Uterus (tissue), 4 donors: ENCODE measurements around the gene C16orf95. TPM values are rescaled to one million over a fixed set of nuclear protein-coding genes. Genes with fewer than 3 reads are reported as not detected.

Experiments used
- DNase-seq, 2 donors: peaks; one replicate each; pipeline ENCODE4 v3.0.0-alpha.2; 2019 to 2020
- H3K27ac ChIP-seq, 2 donors: fragments of 200-600 bp; sonication (generic); 1 replicate in 1 of 2; 2 replicates in 1 of 2; pipeline ENCODE4 v1.5.1; 2016 to 2018
- H3K27me3 ChIP-seq, 2 donors: fragments of 200-600 bp; sonication (generic); one replicate each; pipeline ENCODE4 v1.5.1; 2018 to 2019; ENCODE audit warnings: control low read depth in 1 of 2
- H3K36me3 ChIP-seq, 2 donors: fragments of 200-600 bp; sonication (generic); one replicate each; pipeline ENCODE4 v1.5.1; 2019; ENCODE audit warnings: control low read depth in 1 of 2
- H3K4me1 ChIP-seq, 2 donors: fragments of 200-600 bp; sonication (generic); one replicate each; pipeline ENCODE4 v1.5.1; 2018 to 2019; ENCODE audit warnings: control low read depth in 1 of 2
- H3K4me3 ChIP-seq, 2 donors: fragments of 200-600 bp; sonication (generic); 1 replicate in 1 of 2; 2 replicates in 1 of 2; pipeline ENCODE4 v1.5.1; 2018 to 2019; ENCODE audit warnings: mild to moderate bottlenecking in 1 of 2
- H3K9me3 ChIP-seq, 2 donors: fragments of 200-600 bp; sonication (generic); one replicate each; pipeline ENCODE4 v1.5.1; 2019; ENCODE audit warnings: control low read depth in 1 of 2
- POLR2A ChIP-seq, 2 donors: fragments of 450-650 bp; IDR thresholded peaks; one replicate each; pipeline ENCODE4 v1.6.1; 2016; ENCODE audit warnings: antibody characterized with exemption in 2 of 2, mild to moderate bottlenecking in 1 of 2, moderate library complexity in 1 of 2
- intact Hi-C: fragments of 100-400 bp; cut with DNase I; formaldehyde crosslinking; loops from one replicate; pipeline ENCODE4 v1.15.1; 2023; ENCODE audit warnings: low total_unique reads
- total RNA-seq, 4 donors: library from RNA; depleted of rRNA in 3 of 4; stranded (reverse); fragments of >200 nt in 3 of 4; gene quantifications; one replicate each; pipeline versions ENCODE4 v1.1.0 to v1.2.4, GENCODE V29; 2014 to 2023
- TF ChIP-seq, protein P1 (sequence below), 4 experiments: fragments of 200-600 bp in 2 of 4; fragments of 450-650 bp in 2 of 4; sonication (generic) in 2 of 4; IDR thresholded peaks; one replicate each; pipeline ENCODE4 v1.5.1; 2016 to 2019; ENCODE audit warnings: antibody characterized with exemption in 4 of 4, mild to moderate bottlenecking in 2 of 4, moderate library complexity in 1 of 4
- donor health status: DM: yes; HTN: yes; CAD: no.

C16orf95 gene
- total RNA-seq, 4 donors from 2014 or later, result 3.2 to 4.2 TPM; not detected in 2

DNA sequence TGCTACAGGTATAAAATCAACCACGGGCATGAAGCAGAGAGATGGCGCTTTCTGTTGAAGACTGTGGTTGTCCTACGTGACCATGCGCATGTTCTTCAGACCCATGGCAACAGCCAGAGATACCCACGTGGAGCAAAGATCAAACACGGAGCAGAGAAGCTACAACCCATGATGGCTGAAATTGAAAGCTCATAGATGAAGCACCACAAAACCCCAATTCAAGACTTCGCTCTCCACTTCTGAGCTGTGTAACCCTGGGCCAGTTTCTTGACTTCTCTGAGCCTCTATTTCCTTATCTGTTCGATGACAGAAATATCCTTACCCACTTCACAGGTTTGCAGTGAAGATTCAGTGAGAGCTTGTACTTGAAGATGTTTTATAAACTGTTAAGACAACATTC is 49.6 kb downstream of the C16orf95 start:
- H3K9me3 ChIP-seq, result no peaks in the 10 kb centered on the region
- TF ChIP-seq POLR2A (IDR thresholded peaks at IDR 0.05), result no peak
- TF ChIP-seq, protein P1, sequence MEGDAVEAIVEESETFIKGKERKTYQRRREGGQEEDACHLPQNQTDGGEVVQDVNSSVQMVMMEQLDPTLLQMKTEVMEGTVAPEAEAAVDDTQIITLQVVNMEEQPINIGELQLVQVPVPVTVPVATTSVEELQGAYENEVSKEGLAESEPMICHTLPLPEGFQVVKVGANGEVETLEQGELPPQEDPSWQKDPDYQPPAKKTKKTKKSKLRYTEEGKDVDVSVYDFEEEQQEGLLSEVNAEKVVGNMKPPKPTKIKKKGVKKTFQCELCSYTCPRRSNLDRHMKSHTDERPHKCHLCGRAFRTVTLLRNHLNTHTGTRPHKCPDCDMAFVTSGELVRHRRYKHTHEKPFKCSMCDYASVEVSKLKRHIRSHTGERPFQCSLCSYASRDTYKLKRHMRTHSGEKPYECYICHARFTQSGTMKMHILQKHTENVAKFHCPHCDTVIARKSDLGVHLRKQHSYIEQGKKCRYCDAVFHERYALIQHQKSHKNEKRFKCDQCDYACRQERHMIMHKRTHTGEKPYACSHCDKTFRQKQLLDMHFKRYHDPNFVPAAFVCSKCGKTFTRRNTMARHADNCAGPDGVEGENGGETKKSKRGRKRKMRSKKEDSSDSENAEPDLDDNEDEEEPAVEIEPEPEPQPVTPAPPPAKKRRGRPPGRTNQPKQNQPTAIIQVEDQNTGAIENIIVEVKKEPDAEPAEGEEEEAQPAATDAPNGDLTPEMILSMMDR (IDR thresholded peaks at IDR 0.05), result no peak
- no peaks in the 10 kb centered on the region for H3K27me3 ChIP-seq
- H3K36me3 ChIP-seq, result no peaks in the 10 kb centered on the region
- intact Hi-C loops, result no loop called here
- no peak for DNase-seq
- H3K27ac ChIP-seq, result no peak overlapping the region
- H3K4me1 ChIP-seq, result no peaks in the 10 kb centered on the region
- no peak overlapping the region for H3K4me3 ChIP-seq

DNA sequence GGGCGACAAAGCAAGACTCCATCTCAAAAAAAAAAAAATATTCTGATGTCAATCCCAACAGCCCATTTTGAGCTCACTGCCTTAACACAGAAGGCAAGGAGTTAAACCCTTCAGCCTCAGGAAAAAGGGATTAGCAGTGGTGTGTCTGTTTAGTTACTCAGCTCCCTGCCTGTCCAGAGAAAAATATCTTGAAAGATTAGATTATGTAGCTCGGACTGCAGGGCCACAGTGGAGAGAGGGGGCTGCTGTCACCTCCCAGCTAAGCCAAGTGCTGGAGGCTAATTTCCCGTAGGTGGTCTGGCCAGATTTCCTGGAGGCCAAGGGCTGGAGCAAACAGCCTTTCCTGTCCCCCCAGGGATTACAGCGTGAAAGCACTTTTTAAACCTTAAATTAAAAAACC is 50.3 kb downstream of the C16orf95 start:
- DNase-seq, result no peak
- no peak for TF ChIP-seq POLR2A (IDR thresholded peaks at IDR 0.05)
- TF ChIP-seq, protein P1 (IDR thresholded peaks at IDR 0.05), result no peak
- H3K4me3 ChIP-seq, result no peak overlapping the region
- no peaks in the 10 kb centered on the region for H3K9me3 ChIP-seq
- no peaks in the 10 kb centered on the region for H3K27me3 ChIP-seq
- intact Hi-C loops, result no loop called here
- no peaks in the 10 kb centered on the region for H3K36me3 ChIP-seq
- no peak overlapping the region for H3K27ac ChIP-seq
- H3K4me1 ChIP-seq, result no peaks in the 10 kb centered on the region

DNA sequence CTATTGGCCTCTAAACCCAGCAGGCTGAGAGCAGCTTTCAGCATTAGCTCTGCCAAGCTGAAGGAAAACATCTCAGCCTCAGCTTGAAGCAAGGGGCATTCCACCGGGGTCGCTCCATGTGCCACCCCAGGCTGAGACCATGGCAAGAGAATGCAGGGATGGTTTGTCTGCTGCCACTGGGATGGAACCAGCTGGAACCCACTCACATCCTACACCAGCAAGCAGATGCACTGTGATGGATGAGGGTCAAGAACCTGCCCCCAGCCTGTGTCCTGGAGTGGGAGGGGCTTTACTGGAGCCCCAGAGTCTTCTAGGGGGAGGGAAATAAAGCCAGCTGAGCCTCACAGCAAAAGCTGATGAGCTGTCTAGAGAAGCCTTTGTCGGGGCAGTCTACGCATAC is 51.9 kb downstream of the C16orf95 start:
- Histone ChIP-seq H3K4me3 (no peak overlapping the region), H3K9me3 (no peaks in the 10 kb centered on the region), H3K27me3 (no peaks in the 10 kb centered on the region), H3K27ac (no peak overlapping the region), H3K36me3 (no peaks in the 10 kb centered on the region), H3K4me1 (no peaks in the 10 kb centered on the region)
- DNase-seq, result no peak
- TF ChIP-seq, protein P1 (IDR thresholded peaks at IDR 0.05), result no peak
- TF ChIP-seq POLR2A (IDR thresholded peaks at IDR 0.05), result no peak
- intact Hi-C loops, result no loop called here

DNA sequence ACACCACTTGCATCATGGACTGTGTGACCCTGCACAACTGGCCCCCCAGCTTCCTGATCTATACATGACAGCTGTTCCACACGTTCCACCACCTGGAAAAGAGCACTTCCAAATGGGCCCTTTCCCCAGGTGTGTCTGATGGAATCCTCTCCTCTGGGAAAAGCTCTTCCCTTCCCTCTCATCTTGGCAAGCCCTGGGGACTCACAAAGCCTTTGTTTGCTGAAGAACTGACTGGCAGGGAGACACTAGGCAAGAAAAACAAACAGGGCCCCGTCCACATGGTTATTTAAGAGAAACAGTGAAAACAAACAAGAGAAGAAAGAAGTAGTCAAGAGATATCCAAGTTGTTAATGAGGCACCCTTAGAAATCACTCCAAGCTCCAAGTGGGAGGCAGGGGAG is 52.6 kb downstream of the C16orf95 start:
- no peak for TF ChIP-seq POLR2A (IDR thresholded peaks at IDR 0.05)
- TF ChIP-seq, protein P1 (IDR thresholded peaks at IDR 0.05), result no peak
- no peaks in the 10 kb centered on the region for H3K4me1 ChIP-seq
- H3K4me3 ChIP-seq, result no peak overlapping the region
- H3K27me3 ChIP-seq, result no peaks in the 10 kb centered on the region
- intact Hi-C loops, result no loop called here
- H3K9me3 ChIP-seq, result no peaks in the 10 kb centered on the region
- no peak overlapping the region for H3K27ac ChIP-seq
- DNase-seq, result no peak
- no peaks in the 10 kb centered on the region for H3K36me3 ChIP-seq

DNA sequence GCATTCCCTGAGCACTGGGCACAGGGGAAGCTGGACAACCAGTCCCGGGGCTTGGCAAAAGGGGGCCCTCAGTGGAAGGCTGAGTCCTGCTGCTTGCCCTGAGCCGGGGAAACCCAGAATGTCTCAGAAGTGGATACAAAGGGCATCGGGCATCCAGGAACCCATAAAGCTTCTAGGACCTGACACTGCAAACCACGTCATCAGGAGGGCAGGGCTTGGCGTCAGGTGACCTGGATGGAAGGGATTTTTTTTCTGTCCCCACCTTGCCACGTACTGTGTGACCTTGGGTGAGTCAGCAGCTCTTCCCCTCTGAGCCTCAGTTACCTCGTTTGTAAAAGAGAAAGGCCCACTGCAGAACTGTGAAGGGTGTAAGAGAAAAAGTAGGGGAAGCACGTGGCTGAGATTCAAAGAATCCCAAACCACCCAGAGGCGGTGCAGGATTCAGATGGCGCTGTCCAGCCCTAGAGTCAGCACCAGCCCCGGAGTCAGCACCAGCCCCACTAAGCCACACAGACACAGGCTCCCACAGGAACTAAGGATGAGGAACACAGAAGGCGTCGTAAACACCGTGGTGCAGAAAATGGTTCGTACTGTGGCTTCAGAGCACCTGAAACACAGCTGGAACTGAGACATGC is 53.7 kb downstream of the C16orf95 start:
- H3K9me3 ChIP-seq, result no peaks in the 10 kb centered on the region
- no peaks in the 10 kb centered on the region for H3K4me1 ChIP-seq
- H3K4me3 ChIP-seq, result no peak overlapping the region
- H3K27ac ChIP-seq, result no peak overlapping the region
- intact Hi-C loops, result no loop called here
- TF ChIP-seq POLR2A (IDR thresholded peaks at IDR 0.05), result no peak
- TF ChIP-seq, protein P1 (IDR thresholded peaks at IDR 0.05), result no peak
- no peak for DNase-seq
- no peaks in the 10 kb centered on the region for H3K36me3 ChIP-seq
- H3K27me3 ChIP-seq, result no peaks in the 10 kb centered on the region
